Prostate gland (tissue), 2 donors: Measurements from ENCODE around the gene RADIL. TPM values are rescaled to one million over a fixed set of nuclear protein-coding genes. Genes with fewer than 3 reads are reported as not detected.

Experiments used
- DNase-seq: peaks from one replicate; pipeline ENCODE4 v3.0.0-alpha.2; 2019; ENCODE audit warnings: low spot score
- H3K27ac ChIP-seq, 2 donors: fragments of 200-600 bp; sonication (generic); 2 replicates each; pipeline ENCODE4 v1.5.1; 2017 to 2019
- H3K27me3 ChIP-seq: fragments of 200-600 bp; sonication (generic); replicated peaks from 2 replicates; pipeline ENCODE4 v1.5.1; 2019; ENCODE audit not compliant: insufficient read depth
- H3K36me3 ChIP-seq, 2 donors: fragments of 200-600 bp; sonication (generic); 1 replicate in 1 of 2; 2 replicates in 1 of 2; pipeline versions ENCODE4 v1.5.1 to v1.8.1; 2017 to 2019
- H3K4me1 ChIP-seq: fragments of 200-600 bp; sonication (generic); replicated peaks from 2 replicates; pipeline ENCODE4 v1.5.1; 2019
- H3K4me3 ChIP-seq, 2 donors: fragments of 200-600 bp; sonication (generic); 2 replicates each; pipeline ENCODE4 v1.5.1; 2017 to 2019
- H3K9me3 ChIP-seq: fragments of 200-600 bp; sonication (generic); 2 replicates; pipeline ENCODE4 v1.5.1; 2017
- POLR2A ChIP-seq: fragments of 450-650 bp; IDR thresholded peaks from one replicate; pipeline ENCODE4 v1.6.1; 2016; ENCODE audit warnings: antibody characterized with exemption, mild to moderate bottlenecking
- POLR2AphosphoS5 ChIP-seq: sonication (generic); formaldehyde crosslinking; IDR thresholded peaks from one replicate; pipeline ENCODE4 v1.6.1; 2017; ENCODE audit warnings: antibody characterized with exemption
- WGBS: methylation state at CpG from one replicate; pipeline ENCODE4 v1.1.5; 2018; 5-methylcytosine and 5-hydroxymethylcytosine counted together
- intact Hi-C: fragments of 100-400 bp; cut with DNase I; formaldehyde crosslinking; loops from one replicate; pipeline ENCODE4 v1.14.2; 2022
- microRNA-seq: library from miRNA; unstranded; fragments of <30 nt; microRNA quantifications from one replicate; pipeline ENCODE4, GENCODE V29; 2016
- small RNA-seq, 2 donors: library from RNA; depleted of rRNA; stranded (forward); fragments of <200 nt; gene quantifications; one replicate each; pipeline ENCODE3, GENCODE V24; 2016
- total RNA-seq, 2 donors: library from RNA; depleted of rRNA; stranded (reverse); fragments of >200 nt; gene quantifications; one replicate each; pipeline ENCODE4 v1.1.0, GENCODE V29; 2016
- TF ChIP-seq, protein P1 (sequence below), 4 experiments: fragments of 200-600 bp in 2 of 4; fragments of 450-650 bp in 2 of 4; sonication (generic) in 2 of 4; IDR thresholded peaks; 1 replicate in 3 of 4; 2 replicates in 1 of 4; pipeline ENCODE4 v1.5.1; 2016 to 2019; ENCODE audit warnings: antibody characterized with exemption in 4 of 4, mild to moderate bottlenecking in 2 of 4, moderate library complexity in 2 of 4

Gene RADIL
- total RNA-seq, 2 donors from 2014 or later = 1.8 to 12.0 TPM

DNA sequence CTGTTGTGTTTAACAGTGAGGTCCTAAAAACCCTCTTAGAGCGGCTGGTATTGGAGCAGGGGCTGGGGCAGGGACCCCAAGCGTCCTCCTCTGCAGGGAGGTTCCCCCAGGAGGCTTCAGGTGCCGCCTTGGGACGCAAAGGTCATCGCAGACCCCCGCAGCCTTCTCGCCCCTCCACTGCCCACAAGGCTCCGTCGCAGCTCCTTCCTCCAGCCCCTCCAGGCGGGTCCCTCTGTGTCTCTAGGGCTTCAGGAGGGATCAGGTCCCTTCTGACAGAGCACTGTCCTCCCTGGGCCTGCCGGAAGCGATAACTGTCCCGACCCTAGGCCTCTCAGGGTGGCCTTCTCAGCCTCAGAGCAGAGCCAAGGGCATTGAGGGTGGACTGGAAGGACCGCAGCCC lies 134.2 kb downstream of the RADIL start:
- H3K9me3 ChIP-seq = no peaks in the 10 kb centered on the region
- H3K4me3 ChIP-seq = no peak overlapping the region
- H3K36me3 ChIP-seq = no peaks in the 10 kb centered on the region
- DNase-seq = no peak
- TF ChIP-seq POLR2A (no peak), POLR2AphosphoS5 (no peak)
- TF ChIP-seq, protein P1, sequence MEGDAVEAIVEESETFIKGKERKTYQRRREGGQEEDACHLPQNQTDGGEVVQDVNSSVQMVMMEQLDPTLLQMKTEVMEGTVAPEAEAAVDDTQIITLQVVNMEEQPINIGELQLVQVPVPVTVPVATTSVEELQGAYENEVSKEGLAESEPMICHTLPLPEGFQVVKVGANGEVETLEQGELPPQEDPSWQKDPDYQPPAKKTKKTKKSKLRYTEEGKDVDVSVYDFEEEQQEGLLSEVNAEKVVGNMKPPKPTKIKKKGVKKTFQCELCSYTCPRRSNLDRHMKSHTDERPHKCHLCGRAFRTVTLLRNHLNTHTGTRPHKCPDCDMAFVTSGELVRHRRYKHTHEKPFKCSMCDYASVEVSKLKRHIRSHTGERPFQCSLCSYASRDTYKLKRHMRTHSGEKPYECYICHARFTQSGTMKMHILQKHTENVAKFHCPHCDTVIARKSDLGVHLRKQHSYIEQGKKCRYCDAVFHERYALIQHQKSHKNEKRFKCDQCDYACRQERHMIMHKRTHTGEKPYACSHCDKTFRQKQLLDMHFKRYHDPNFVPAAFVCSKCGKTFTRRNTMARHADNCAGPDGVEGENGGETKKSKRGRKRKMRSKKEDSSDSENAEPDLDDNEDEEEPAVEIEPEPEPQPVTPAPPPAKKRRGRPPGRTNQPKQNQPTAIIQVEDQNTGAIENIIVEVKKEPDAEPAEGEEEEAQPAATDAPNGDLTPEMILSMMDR (IDR thresholded peaks at IDR 0.05) = no peak
- H3K4me1 ChIP-seq = peaks cover 5% of the 10 kb centered on the region
- intact Hi-C loops = no loop called here
- no peaks in the 10 kb centered on the region for H3K27me3 ChIP-seq
- no peak overlapping the region for H3K27ac ChIP-seq
- 97% methylated on average over 14 of the region's 14 CpGs for WGBS

Small RNA genes within 50 kb of the gene (microRNA-seq; reads per million reads assigned to microRNA genes)
- gene MIR4656 = not detected

Small RNA genes within 50 kb of the gene (small RNA-seq; reads per million reads assigned to genes)
- gene MIR4656 (0 reads per million in 2 donors), gene RF00019 (0 reads per million in 2 donors)

Other genes starting within 250 kb of the RADIL start
- gene FOXK1, start 201.4 kb downstream of the RADIL start, total RNA-seq = 10 to 100 TPM; 17.3 to 47.5 TPM
- gene AP5Z1, start 108.1 kb downstream of the RADIL start, total RNA-seq = 10 to 100 TPM; 30.9 to 61.7 TPM
- gene PAPOLB, start 21.7 kb downstream of the RADIL start, total RNA-seq = 1 to 10 TPM in 1 of 2 donors, not detected in 1; 4.7 TPM
- gene MMD2, start 75.5 kb upstream of the RADIL start, total RNA-seq = 10 to 100 TPM in 1 of 2 donors, not detected in 1; 14.7 TPM
- 10 to 100 TPM; 10.6 to 11.7 TPM for gene RBAK, start 162.1 kb upstream of the RADIL start, total RNA-seq